NCI-H2081 (cell line): ENCODE results near the gene NIPBL.
"Not testable (repeated sequence)": the region's sequence is repeated elsewhere in the genome, so short reads cannot be mapped to it uniquely, and the experiment has no call there.

Source experiments
- DNase-seq, 2 experiments: peaks; one replicate each; lab custom pipeline; 2025; lab: John Stamatoyannopoulos, UW

The NIPBL gene

GRCh38 chr5:37086466-37087173 is 210.1 kb downstream of the NIPBL start:
- peak; percentile 1 to 50 for DNase-seq

- DNase-seq: no peak
Observed at GRCh38 chr5:37088009-37088408, 211.4 kb downstream of the NIPBL start.

GRCh38 chr5:37090123-37090726 is 213.7 kb downstream of the NIPBL start:
- DNase-seq: no peak

- no peak for DNase-seq
Observed at GRCh38 chr5:37090781-37091180, 214.2 kb downstream of the NIPBL start.

GRCh38 chr5:37093795-37094194 is 217.2 kb downstream of the NIPBL start:
- DNase-seq: not testable (repeated sequence)

- not testable (repeated sequence) for DNase-seq
Observed at GRCh38 chr5:37099267-37099666, 222.7 kb downstream of the NIPBL start.

GRCh38 chr5:37103302-37103701 is 226.7 kb downstream of the NIPBL start:
- no peak for DNase-seq

GRCh38 chr5:37109338-37109737 is 232.8 kb downstream of the NIPBL start:
- DNase-seq: no peak

GRCh38 chr5:37110135-37110534 is 233.6 kb downstream of the NIPBL start:
- DNase-seq: no peak

- no peak for DNase-seq
Observed at GRCh38 chr5:37111426-37112382, 235.1 kb downstream of the NIPBL start.

- no peak for DNase-seq
Observed at GRCh38 chr5:37112383-37112991, 235.9 kb downstream of the NIPBL start.
